WTC11 (cell line): Measurements from ENCODE around the gene SEC14L6.

Source experiments
- ATF3 ChIP-seq: sonication (generic); formaldehyde crosslinking; conservative IDR thresholded peaks from 2 replicates; pipeline ENCODE4 v1.8.1; 2022; ENCODE audit warnings: mild to moderate bottlenecking, missing genetic modification reagents
- CREM ChIP-seq: sonication (generic); formaldehyde crosslinking; IDR thresholded peaks from 2 replicates; pipeline ENCODE4 v1.8.1; 2022; ENCODE audit warnings: mild to moderate bottlenecking, missing genetic modification reagents, moderate library complexity
- ELF4 ChIP-seq: sonication (generic); formaldehyde crosslinking; IDR thresholded peaks from 2 replicates; pipeline ENCODE4 v1.8.1; 2022; ENCODE audit warnings: low read depth, mild to moderate bottlenecking, moderate library complexity, missing genetic modification reagents
- ESRRA ChIP-seq: sonication (generic); formaldehyde crosslinking; IDR thresholded peaks from 2 replicates; pipeline ENCODE4 v1.8.1; 2022; ENCODE audit warnings: mild to moderate bottlenecking, missing genetic modification reagents, borderline replicate concordance
- IRF1 ChIP-seq: sonication (generic); formaldehyde crosslinking; IDR thresholded peaks from 2 replicates; pipeline ENCODE4 v1.8.0; 2023; ENCODE audit warnings: missing genetic modification reagents
- NFYB ChIP-seq: sonication (generic); formaldehyde crosslinking; conservative IDR thresholded peaks from 2 replicates; pipeline ENCODE4 v1.8.0; 2022; ENCODE audit warnings: low read depth, missing genetic modification reagents
- NR3C1 ChIP-seq: sonication (generic); formaldehyde crosslinking; conservative IDR thresholded peaks from 2 replicates; pipeline ENCODE4 v1.8.1; 2023; ENCODE audit warnings: low read depth, mild to moderate bottlenecking, missing genetic modification reagents
- PRRX2 ChIP-seq: fragments of 250-450 bp; sonication (Bioruptor Pico); IDR thresholded peaks from 2 replicates; pipeline ENCODE4 v1.8.0; 2021; ENCODE audit warnings: mild to moderate bottlenecking
- SMAD4 ChIP-seq: sonication (generic); formaldehyde crosslinking; IDR thresholded peaks from 2 replicates; pipeline ENCODE4 v1.8.0; 2022; ENCODE audit warnings: mild to moderate bottlenecking, missing genetic modification reagents
- TEAD4 ChIP-seq: sonication (generic); formaldehyde crosslinking; IDR thresholded peaks from 2 replicates; pipeline ENCODE4 v1.8.0; 2022; ENCODE audit warnings: mild to moderate bottlenecking, missing genetic modification reagents
- ZNF121 ChIP-seq: sonication (generic); formaldehyde crosslinking; IDR thresholded peaks from 2 replicates; pipeline ENCODE4 v1.8.0; 2023; ENCODE audit warnings: missing genetic modification reagents
- TF ChIP-seq, protein P1 (sequence below): fragments of 200-600 bp; IDR thresholded peaks from 2 replicates; pipeline ENCODE4 v1.8.0; 2022; ENCODE audit warnings: antibody characterized with exemption

DNA sequence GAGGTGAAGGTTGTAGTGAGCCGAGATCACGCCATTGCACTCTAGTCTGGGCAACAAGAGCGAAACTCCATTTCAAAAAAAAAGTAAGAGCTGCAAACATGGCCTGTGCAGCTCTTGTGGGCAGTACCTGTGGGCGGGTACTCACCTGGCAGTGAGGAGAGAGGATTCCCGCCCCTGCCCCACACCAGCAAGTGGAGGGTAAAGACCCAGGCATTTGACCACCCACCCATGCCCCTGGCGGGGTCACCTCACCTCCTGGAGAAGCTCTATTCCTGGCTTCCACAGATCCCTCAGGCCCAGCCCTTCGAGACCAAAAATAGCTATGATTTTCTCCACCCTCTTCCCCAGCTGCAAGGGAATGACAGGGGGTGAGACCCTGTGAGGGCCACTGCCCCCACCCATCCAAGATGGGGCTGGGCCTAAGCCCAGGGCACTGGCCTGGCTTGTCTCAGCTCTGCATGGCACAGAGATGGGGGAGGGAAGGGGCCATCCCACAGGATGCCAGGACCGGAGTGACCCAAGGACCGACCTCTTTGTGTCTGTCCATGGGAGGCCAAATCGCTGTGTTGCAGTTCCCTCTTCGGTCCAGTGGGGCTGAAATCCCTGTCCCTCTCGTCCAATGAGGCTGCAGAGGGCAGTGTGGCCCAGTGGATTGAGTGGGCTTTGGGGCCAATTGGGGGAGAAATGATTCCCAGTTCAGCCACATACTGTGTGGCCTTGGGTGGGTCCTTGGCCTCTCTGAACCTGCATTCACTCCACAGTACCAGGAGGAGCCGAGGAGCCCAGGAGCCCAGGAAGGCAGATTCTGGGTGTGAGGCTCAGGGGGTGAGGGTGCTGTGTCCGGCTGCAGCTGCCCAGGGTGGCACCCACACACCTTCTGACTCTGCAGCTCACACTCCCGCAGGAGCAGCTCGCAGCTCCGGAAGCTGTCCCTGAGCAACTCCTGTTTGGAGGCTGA, 14.6 kb downstream of the SEC14L6 start:
- TF ChIP-seq, protein P1, sequence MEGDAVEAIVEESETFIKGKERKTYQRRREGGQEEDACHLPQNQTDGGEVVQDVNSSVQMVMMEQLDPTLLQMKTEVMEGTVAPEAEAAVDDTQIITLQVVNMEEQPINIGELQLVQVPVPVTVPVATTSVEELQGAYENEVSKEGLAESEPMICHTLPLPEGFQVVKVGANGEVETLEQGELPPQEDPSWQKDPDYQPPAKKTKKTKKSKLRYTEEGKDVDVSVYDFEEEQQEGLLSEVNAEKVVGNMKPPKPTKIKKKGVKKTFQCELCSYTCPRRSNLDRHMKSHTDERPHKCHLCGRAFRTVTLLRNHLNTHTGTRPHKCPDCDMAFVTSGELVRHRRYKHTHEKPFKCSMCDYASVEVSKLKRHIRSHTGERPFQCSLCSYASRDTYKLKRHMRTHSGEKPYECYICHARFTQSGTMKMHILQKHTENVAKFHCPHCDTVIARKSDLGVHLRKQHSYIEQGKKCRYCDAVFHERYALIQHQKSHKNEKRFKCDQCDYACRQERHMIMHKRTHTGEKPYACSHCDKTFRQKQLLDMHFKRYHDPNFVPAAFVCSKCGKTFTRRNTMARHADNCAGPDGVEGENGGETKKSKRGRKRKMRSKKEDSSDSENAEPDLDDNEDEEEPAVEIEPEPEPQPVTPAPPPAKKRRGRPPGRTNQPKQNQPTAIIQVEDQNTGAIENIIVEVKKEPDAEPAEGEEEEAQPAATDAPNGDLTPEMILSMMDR = no peak
- TF ChIP-seq ATF3 (CRISPR knock-in tag) = no peak
- TF ChIP-seq IRF1 = no peak
- no peak for TF ChIP-seq PRRX2 (CRISPR knock-in tag)
- TF ChIP-seq TEAD4 (CRISPR knock-in tag) = no peak
- no peak for TF ChIP-seq CREM (CRISPR knock-in tag)
- TF ChIP-seq NR3C1 (CRISPR knock-in tag) = no peak
- TF ChIP-seq NFYB (CRISPR knock-in tag) = no peak
- TF ChIP-seq ELF4 (CRISPR knock-in tag) = no peak
- no peak for TF ChIP-seq SMAD4 (CRISPR knock-in tag)
- no peak for TF ChIP-seq ESRRA (CRISPR knock-in tag)
- no peak for TF ChIP-seq ZNF121 (CRISPR knock-in tag)
